GM23248 (cell line): Measurements from ENCODE around the gene PLEKHA6. TPM values are rescaled to one million over a fixed set of nuclear protein-coding genes. Genes with fewer than 3 reads are reported as not detected.
A peak's percentile ranks its signal among the peaks of the same experiment; 100 is the strongest.

Source experiments
- DNase-seq: peaks from one replicate; pipeline ENCODE4 v3.0.0-alpha.2; 2015
- H2AFZ ChIP-seq: fragments of 200-600 bp; sonication (generic); 2 replicates; pipeline ENCODE4 v1.6.1; 2016; ENCODE audit warnings: antibody characterized with exemption
- H3F3A ChIP-seq: fragments of 200-600 bp; sonication (generic); 2 replicates; pipeline ENCODE4 v1.6.1; 2016; ENCODE audit warnings: mild to moderate bottlenecking, antibody characterized with exemption, mixed run types; ENCODE audit not compliant: insufficient read depth
- H3K27ac ChIP-seq: fragments of 200-600 bp; sonication (generic); 2 replicates; pipeline ENCODE4 v1.5.1; 2016; ENCODE audit warnings: mild to moderate bottlenecking
- H3K27me3 ChIP-seq: fragments of 200-600 bp; sonication (generic); replicated peaks from 2 replicates; pipeline ENCODE4 v1.6.1; 2016; ENCODE audit warnings: mild to moderate bottlenecking; ENCODE audit not compliant: insufficient read depth
- H3K36me3 ChIP-seq: fragments of 200-600 bp; sonication (generic); 2 replicates; pipeline ENCODE4 v1.6.1; 2016; ENCODE audit warnings: low read depth, mild to moderate bottlenecking
- H3K4me1 ChIP-seq: fragments of 200-600 bp; sonication (generic); 2 replicates; pipeline ENCODE4 v1.6.1; 2016; ENCODE audit warnings: mild to moderate bottlenecking; ENCODE audit not compliant: insufficient read depth
- H3K4me2 ChIP-seq: fragments of 200-600 bp; sonication (generic); one replicate; pipeline ENCODE4 v1.6.1; 2016; ENCODE audit warnings: mild to moderate bottlenecking; ENCODE audit not compliant: unreplicated experiment
- H3K4me3 ChIP-seq: fragments of 200-600 bp; sonication (generic); 2 replicates; pipeline ENCODE4 v1.5.1; 2016; ENCODE audit warnings: mild to moderate bottlenecking
- H3K79me2 ChIP-seq: fragments of 200-600 bp; sonication (generic); 2 replicates; pipeline ENCODE4 v1.6.1; 2016; ENCODE audit warnings: mild to moderate bottlenecking; ENCODE audit not compliant: insufficient read depth
- H3K9ac ChIP-seq: fragments of 200-600 bp; sonication (generic); 2 replicates; pipeline ENCODE4 v1.6.1; 2016; ENCODE audit warnings: mild to moderate bottlenecking
- H3K9me2 ChIP-seq: fragments of 200-600 bp; sonication (generic); 2 replicates; pipeline ENCODE4 v1.6.1; 2016; ENCODE audit warnings: mixed run types, mild to moderate bottlenecking, moderate library complexity; ENCODE audit not compliant: insufficient read depth
- H3K9me3 ChIP-seq: fragments of 200-600 bp; sonication (generic); one replicate; pipeline ENCODE4 v1.6.1; 2017; ENCODE audit warnings: low read depth
- H4K20me1 ChIP-seq: fragments of 200-600 bp; sonication (generic); 2 replicates; pipeline ENCODE4 v1.6.0; 2016; ENCODE audit not compliant: insufficient read depth
- EZH2 ChIP-seq: fragments of 200-600 bp; sonication (generic); IDR thresholded peaks from 2 replicates; pipeline ENCODE4 v1.6.1; 2018; ENCODE audit warnings: antibody characterized with exemption, mild to moderate bottlenecking; ENCODE audit not compliant: insufficient read depth, poor library complexity, severe bottlenecking
- EZH2phosphoT487 ChIP-seq: fragments of 200-600 bp; sonication (generic); IDR thresholded peaks from 2 replicates; pipeline ENCODE4 v1.6.1; 2018; ENCODE audit warnings: antibody characterized with exemption, moderate library complexity, mild to moderate bottlenecking, low read depth; ENCODE audit not compliant: insufficient read depth
- WGBS, 2 experiments: methylation state at CpG; one replicate each; pipeline ENCODE4 v1.1.6; 2015 to 2017; ENCODE audit warnings: low lambda C conversion rate in 2 of 2, low coverage in 1 of 2; ENCODE audit errors: missing lambda C conversion rate in 2 of 2; 5-methylcytosine and 5-hydroxymethylcytosine counted together
- in situ Hi-C: fragments of 300-500 bp; cut with MboI; formaldehyde crosslinking; loops from 2 replicates; pipeline ENCODE4 v1.15.0; 2020
- polyA plus RNA-seq: library from polyadenylated mRNA; unstranded; fragments of >200 nt; fragmentation: Nextera tagmentation; extraction: Ambion mirVana; gene quantifications from 2 replicates; pipeline ENCODE4 v1.2.1, GENCODE V29; 2016
- total RNA-seq: library from RNA; depleted of rRNA; stranded (reverse); fragments of >200 nt; shearing (Covaris generic); gene quantifications from 2 replicates; pipeline ENCODE4 v1.2.3, GENCODE V29; 2014

PLEKHA6 gene
- total and polyA plus RNA-seq, 2 experiments from 2014 or later, result 4.5 to 7.3 TPM

DNA sequence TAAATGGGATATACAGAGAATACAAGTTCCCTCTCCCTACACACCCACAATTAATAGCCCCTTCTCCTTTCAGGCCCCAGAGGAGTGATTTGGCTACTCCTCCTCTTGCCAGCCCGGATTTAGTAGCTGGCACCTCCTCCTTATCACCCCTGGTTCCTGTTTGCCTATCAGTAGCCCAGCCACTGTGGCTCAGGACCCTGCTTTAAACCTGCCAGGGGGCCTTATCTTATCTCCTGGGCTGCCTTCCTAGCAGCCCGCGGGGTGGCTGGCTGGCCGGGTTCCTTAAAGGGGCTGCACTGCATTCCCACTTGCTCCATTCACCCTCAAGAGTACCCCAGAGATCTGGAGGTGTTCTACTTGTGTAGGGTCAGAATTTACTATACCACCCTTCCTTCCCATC is 70.4 kb downstream of the PLEKHA6 start:
- TF ChIP-seq EZH2phosphoT487 (no peak), EZH2 (no peak)
- H3K36me3 ChIP-seq, result no peaks in the 10 kb centered on the region
- H3F3A ChIP-seq, result peaks cover 27% of the 10 kb centered on the region
- no peaks in the 10 kb centered on the region for H3K9me2 ChIP-seq
- H3K4me2 ChIP-seq, result no peak overlapping the region
- H3K79me2 ChIP-seq, result peaks cover 17% of the 10 kb centered on the region; the same call in 1 of the 2 replicates
- H4K20me1 ChIP-seq, result no peaks in the 10 kb centered on the region
- no peak overlapping the region for H2AFZ ChIP-seq
- H3K27me3 ChIP-seq, result no peaks in the 10 kb centered on the region
- H3K9me3 ChIP-seq, result no peaks in the 10 kb centered on the region
- no peak overlapping the region for H3K4me3 ChIP-seq
- peaks cover 41% of the 10 kb centered on the region for H3K4me1 ChIP-seq
- in situ Hi-C loops, result no loop called here
- H3K9ac ChIP-seq, result no peak overlapping the region
- no peak overlapping the region for H3K27ac ChIP-seq
- 84 to 86% methylated on average over 4 of the region's 4 CpGs for WGBS, 2 experiments
- DNase-seq, result no peak

DNA sequence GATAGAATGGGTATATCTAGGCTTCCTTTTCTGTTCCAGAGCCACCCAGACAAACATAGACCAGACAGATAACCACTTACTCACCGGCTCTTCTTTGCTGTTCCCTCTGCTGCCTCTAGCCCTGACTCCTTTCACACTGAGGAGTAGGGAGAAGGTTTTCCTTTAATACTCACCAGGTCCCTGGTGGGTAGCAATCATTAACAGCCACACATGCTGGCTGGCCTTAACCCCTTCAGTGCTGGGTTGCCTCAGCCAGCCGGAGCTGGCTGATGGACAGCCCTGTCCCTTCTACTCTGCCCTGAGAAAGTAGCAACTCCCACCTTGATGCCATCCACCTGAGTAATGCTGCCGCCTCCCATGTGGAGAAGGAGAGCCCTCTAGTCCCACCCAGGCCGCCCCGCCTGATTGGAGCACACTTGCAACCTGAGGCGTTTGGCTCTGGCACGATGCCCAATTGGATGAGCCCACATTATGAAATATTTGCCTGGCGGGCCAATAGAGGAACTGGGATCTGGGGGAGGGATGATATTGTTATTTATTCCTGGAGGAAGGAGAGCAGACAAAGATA is 71.6 kb downstream of the PLEKHA6 start:
- peak; percentile 73 for DNase-seq
- Histone ChIP-seq H3K79me2 (peaks cover 17% of the 10 kb centered on the region; the same call in 1 of the 2 replicates), H3K9ac (no peak overlapping the region), H3K4me1 (peaks cover 30% of the 10 kb centered on the region), H3K4me2 (no peak overlapping the region), H3K9me2 (no peaks in the 10 kb centered on the region), H3K36me3 (no peaks in the 10 kb centered on the region), H3K4me3 (no peak overlapping the region), H2AFZ (no peak overlapping the region), H4K20me1 (no peaks in the 10 kb centered on the region), H3K27ac (0 out of 2 replicates have a peak overlapping the region, but pooled peaks have one; percentile 5), H3F3A (peaks cover 16% of the 10 kb centered on the region), H3K27me3 (no peaks in the 10 kb centered on the region), H3K9me3 (no peaks in the 10 kb centered on the region)
- WGBS, 2 experiments, result 65% methylated on average over 8 of the region's 8 CpGs
- TF ChIP-seq EZH2phosphoT487, result no peak
- no peak for TF ChIP-seq EZH2
- in situ Hi-C loops, result no loop called here

DNA sequence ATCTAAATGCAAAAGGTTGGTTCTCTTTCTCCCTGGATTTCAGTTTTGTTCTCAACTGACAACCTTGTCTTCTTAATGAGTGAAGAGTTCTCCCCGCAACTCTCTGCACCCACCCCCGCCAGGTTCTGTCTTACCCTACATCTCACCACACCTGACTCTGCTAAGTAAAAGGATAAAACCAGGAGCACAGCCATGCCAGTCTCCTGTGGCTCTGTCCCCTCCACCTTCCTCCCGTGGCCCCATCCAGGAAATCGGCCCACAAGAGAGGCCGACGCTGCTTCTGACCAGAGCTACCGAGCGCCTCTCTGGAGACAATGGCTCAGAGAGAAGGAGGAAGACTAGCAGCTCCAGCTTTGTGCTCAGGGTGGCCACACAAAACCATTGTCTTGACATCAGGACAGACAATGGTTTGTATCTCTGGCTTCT is 72.2 kb downstream of the PLEKHA6 start:
- H3K4me3 ChIP-seq, result no peak overlapping the region
- H3K4me1 ChIP-seq, result peaks cover 23% of the 10 kb centered on the region
- H3K9me3 ChIP-seq, result no peaks in the 10 kb centered on the region
- H3K4me2 ChIP-seq, result no peak overlapping the region
- 0 out of 2 replicates have a peak overlapping the region, but pooled peaks have one; percentile 5 for H3K27ac ChIP-seq
- no peak for DNase-seq
- H3K9me2 ChIP-seq, result no peaks in the 10 kb centered on the region
- no peaks in the 10 kb centered on the region for H4K20me1 ChIP-seq
- 94 to 97% methylated on average over 8 of the region's 8 CpGs for WGBS, 2 experiments
- peaks cover 17% of the 10 kb centered on the region; the same call in 1 of the 2 replicates for H3K79me2 ChIP-seq
- peaks cover 14% of the 10 kb centered on the region; the same call in 1 of the 2 replicates for H3F3A ChIP-seq
- H3K27me3 ChIP-seq, result no peaks in the 10 kb centered on the region
- no peak overlapping the region for H3K9ac ChIP-seq
- no peak for TF ChIP-seq EZH2phosphoT487
- no peak for TF ChIP-seq EZH2
- H2AFZ ChIP-seq, result no peak overlapping the region
- H3K36me3 ChIP-seq, result no peaks in the 10 kb centered on the region
- in situ Hi-C loops, result no loop called here

DNA sequence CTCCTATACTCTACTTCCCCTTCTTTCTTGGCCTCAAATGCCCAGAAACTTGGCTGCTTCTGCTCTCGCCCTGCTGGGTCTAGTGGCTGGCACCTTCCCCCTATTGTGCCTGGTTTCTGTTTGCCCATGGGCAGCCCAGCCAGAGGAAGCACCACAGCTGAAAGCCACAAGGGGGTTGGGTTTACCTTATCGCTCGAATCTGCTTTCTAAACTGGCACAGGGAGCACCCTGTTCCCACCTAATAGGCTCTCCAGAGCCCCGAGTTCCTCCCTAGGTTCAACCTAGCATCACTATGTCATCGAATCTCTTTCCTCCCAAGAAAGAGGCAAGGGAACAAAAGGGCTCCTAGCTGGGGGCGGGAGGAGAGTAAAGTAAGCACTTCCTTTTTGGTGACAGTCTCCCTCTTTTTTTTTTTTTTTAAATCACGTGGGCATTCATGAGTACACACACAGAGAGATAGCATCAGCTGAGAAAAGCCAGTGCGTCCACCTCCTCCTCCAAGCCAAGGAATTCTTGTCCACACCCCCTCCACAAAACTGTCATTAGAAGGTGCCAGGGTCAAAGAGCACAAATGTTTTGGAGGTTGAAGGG is 72.8 kb downstream of the PLEKHA6 start:
- H3K27ac ChIP-seq, result no peak overlapping the region
- H3K36me3 ChIP-seq, result no peaks in the 10 kb centered on the region
- H3K9me3 ChIP-seq, result no peaks in the 10 kb centered on the region
- H3K9me2 ChIP-seq, result no peaks in the 10 kb centered on the region
- no peaks in the 10 kb centered on the region for H4K20me1 ChIP-seq
- peaks cover 23% of the 10 kb centered on the region for H3K4me1 ChIP-seq
- DNase-seq, result peak; percentile 40
- H3K4me2 ChIP-seq, result peak overlapping the region; percentile 17
- TF ChIP-seq EZH2 (no peak), EZH2phosphoT487 (no peak)
- H3K4me3 ChIP-seq, result no peak overlapping the region
- H3K27me3 ChIP-seq, result no peaks in the 10 kb centered on the region
- H3K9ac ChIP-seq, result no peak overlapping the region
- H2AFZ ChIP-seq, result no peak overlapping the region; the same call in 1 of the 2 replicates
- 67 to 69% methylated on average over 8 of the region's 8 CpGs for WGBS, 2 experiments
- H3F3A ChIP-seq, result peaks cover 14% of the 10 kb centered on the region; the same call in 1 of the 2 replicates
- in situ Hi-C loops, result no loop called here
- peaks cover 17% of the 10 kb centered on the region; the same call in 1 of the 2 replicates for H3K79me2 ChIP-seq
